ENCODE data around the gene GLUL.
"Not testable (repeated sequence)": the region's sequence is repeated elsewhere in the genome, so short reads cannot be mapped to it uniquely, and the experiment has no call there.

DNA sequence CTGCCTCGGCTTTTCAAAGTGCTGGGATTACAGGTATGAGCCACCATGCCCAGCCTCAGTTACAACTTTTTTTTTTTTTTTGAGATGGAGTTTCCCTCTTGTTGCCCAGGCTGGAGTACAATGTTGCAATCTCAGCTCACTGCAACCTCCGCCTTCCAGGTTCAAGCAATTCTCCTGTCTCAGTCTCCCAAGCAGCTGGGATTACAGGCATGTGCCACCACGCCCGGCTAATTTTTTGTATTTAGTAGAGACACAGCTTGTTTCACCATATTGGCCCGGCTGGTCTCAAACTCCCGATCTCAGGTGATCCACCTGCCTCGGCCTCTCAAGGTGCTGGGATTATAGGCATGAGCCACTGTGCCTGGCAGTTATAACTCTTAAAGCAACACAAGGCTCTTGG is 11.8 kb downstream of the GLUL start:
- not testable (repeated sequence) for TF ChIP-seq CTCF (conservative IDR thresholded peaks at IDR 0.05 in 1 of 2, IDR thresholded peaks at IDR 0.05 in 1 of 2; ENCODE audit: extremely low read depth in 1 of 2, insufficient read depth in 1 of 2, low read depth in 1 of 2, low read length in 2 of 2); EZH2 (IDR thresholded peaks at IDR 0.05; ENCODE audit: borderline replicate concordance, low read length)
